Osteoblast (primary cell): Measurements from ENCODE around the gene MEIS1. TPM values are rescaled to one million over a fixed set of nuclear protein-coding genes. Genes with fewer than 3 reads are reported as not detected.

Experiments
- DNase-seq: peaks from one replicate; pipeline ENCODE4 v3.0.0; 2011; ENCODE audit warnings: low spot score, mixed read lengths; ENCODE audit not compliant: insufficient read length; ENCODE audit errors: missing footprints
- H2AFZ ChIP-seq: 2 replicates; pipeline ENCODE4 v1.6.0; 2011; ENCODE audit warnings: mild to moderate bottlenecking, low read length
- H3K27ac ChIP-seq: 2 replicates; pipeline ENCODE4 v1.5.1; 2011; ENCODE audit warnings: mild to moderate bottlenecking, low read depth, low read length, moderate library complexity
- H3K27me3 ChIP-seq: 2 replicates; pipeline ENCODE4 v1.6.0; 2012; ENCODE audit warnings: mild to moderate bottlenecking, control low read depth, inconsistent platforms, low read length, moderate library complexity; ENCODE audit not compliant: insufficient read depth
- H3K36me3 ChIP-seq: 2 replicates; pipeline ENCODE4 v1.5.1; 2011; ENCODE audit warnings: mild to moderate bottlenecking, low read length, control low read depth, moderate library complexity; ENCODE audit not compliant: insufficient read depth
- H3K4me1 ChIP-seq: 2 replicates; pipeline ENCODE4 v1.5.1; 2011; ENCODE audit warnings: mild to moderate bottlenecking, low read length, control low read depth, moderate library complexity; ENCODE audit not compliant: insufficient read depth
- H3K4me2 ChIP-seq: 2 replicates; pipeline ENCODE4 v1.6.0; 2011; ENCODE audit warnings: mild to moderate bottlenecking, low read length; ENCODE audit not compliant: insufficient read depth
- H3K4me3 ChIP-seq: fragments of 200-600 bp; sonication (generic); 3 replicates; pipeline ENCODE4 v1.5.1; 2012; ENCODE audit warnings: mild to moderate bottlenecking, low read length, inconsistent platforms; ENCODE audit not compliant: insufficient read depth
- H3K79me2 ChIP-seq: 2 replicates; pipeline ENCODE4 v1.6.0; 2012; ENCODE audit warnings: mild to moderate bottlenecking, low read length, control low read depth, inconsistent platforms; ENCODE audit not compliant: insufficient read depth
- H3K9me3 ChIP-seq: 2 replicates; pipeline ENCODE4 v1.5.1; 2011; ENCODE audit warnings: low read depth, low read length, control low read depth
- H4K20me1 ChIP-seq: 2 replicates; pipeline ENCODE4 v1.6.0; 2012; ENCODE audit warnings: mild to moderate bottlenecking, low read length, control low read depth; ENCODE audit not compliant: insufficient read depth
- total RNA-seq: library from RNA; depleted of rRNA; stranded (reverse); fragments of >200 nt; gene quantifications from 2 replicates; pipeline ENCODE4 v1.2.3, GENCODE V29; 2012
- TF ChIP-seq, protein P1 (sequence below): IDR thresholded peaks from 2 replicates; pipeline ENCODE4 v1.5.1; 2011; ENCODE audit warnings: mild to moderate bottlenecking, low read depth, low read length, moderate library complexity; ENCODE audit errors: extremely low read depth

MEIS1 gene
- total RNA-seq, 1 donor = 11.9 TPM

DNA sequence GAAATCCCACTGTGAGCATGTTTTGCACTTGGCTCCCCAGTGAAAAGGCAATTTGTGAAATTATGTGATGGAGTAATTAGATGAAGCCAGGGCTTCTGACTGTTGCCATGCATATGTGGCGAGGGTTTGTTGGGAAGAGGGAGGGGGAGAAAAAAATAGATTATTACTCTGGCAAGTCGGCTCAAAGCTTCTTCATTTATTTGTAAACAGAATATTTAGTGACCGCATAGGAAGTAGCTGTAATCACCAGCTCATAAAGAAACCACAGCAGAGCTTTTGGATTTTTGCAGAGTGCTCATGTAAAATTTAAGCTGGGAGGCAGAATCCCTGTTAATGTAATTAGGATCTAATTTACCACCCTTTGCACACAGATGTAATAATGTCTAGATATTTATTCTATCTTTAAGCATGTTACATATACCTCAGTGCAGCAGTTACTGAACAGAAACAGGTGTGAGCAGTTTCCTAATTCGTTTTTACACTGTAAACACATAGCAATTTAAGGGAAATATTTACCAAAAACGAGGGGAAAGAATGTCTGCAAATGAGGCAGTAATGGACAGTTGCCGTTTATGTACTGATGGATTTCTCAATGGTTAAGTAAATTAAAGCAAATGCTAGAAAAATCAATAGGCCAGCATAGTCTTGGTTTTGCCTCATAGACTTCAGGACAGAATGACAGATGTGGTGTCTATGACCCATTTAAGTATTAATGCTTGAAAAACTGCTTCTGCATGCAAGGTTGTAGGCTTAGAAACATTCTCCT lies 87.9 kb downstream of the MEIS1 start:
- Histone ChIP-seq H3K9me3 (no peaks in the 10 kb centered on the region), H3K36me3 (no peaks in the 10 kb centered on the region), H2AFZ (no peak overlapping the region), H3K27me3 (no peaks in the 10 kb centered on the region), H3K4me1 (no peaks in the 10 kb centered on the region), H4K20me1 (no peaks in the 10 kb centered on the region), H3K4me2 (no peak overlapping the region), H3K4me3 (no peak overlapping the region), H3K27ac (no peak overlapping the region), H3K79me2 (no peaks in the 10 kb centered on the region)
- TF ChIP-seq, protein P1, sequence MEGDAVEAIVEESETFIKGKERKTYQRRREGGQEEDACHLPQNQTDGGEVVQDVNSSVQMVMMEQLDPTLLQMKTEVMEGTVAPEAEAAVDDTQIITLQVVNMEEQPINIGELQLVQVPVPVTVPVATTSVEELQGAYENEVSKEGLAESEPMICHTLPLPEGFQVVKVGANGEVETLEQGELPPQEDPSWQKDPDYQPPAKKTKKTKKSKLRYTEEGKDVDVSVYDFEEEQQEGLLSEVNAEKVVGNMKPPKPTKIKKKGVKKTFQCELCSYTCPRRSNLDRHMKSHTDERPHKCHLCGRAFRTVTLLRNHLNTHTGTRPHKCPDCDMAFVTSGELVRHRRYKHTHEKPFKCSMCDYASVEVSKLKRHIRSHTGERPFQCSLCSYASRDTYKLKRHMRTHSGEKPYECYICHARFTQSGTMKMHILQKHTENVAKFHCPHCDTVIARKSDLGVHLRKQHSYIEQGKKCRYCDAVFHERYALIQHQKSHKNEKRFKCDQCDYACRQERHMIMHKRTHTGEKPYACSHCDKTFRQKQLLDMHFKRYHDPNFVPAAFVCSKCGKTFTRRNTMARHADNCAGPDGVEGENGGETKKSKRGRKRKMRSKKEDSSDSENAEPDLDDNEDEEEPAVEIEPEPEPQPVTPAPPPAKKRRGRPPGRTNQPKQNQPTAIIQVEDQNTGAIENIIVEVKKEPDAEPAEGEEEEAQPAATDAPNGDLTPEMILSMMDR = no peak
- DNase-seq = no peak

DNA sequence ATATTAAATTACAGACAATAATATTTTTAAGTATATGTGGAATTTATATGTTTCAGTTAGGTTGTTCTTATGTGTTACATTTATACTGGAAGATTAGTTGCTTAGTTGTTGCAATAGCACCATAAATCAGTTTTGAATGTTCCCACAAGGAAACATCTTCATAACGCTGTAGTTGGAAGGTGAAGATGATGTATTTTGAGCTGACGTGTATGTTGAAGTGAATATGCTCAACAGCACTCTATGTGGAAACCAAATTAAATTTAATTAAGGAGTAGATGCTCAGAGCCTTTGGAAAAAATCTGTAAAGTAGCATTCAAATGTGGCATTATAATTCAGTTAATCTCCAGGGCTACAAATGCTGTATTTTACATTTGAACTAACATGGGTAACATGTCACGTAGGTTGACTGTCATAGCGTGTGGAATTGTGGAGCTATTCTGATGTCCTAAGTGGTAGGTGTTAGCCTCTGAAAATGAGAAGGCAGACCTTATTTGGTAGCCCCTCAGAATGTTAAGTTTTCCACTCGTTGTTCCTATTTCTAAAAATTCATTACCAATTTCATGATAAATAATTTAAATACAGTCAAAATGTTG lies 88.5 kb downstream of the MEIS1 start:
- Histone ChIP-seq H4K20me1 (no peaks in the 10 kb centered on the region), H3K9me3 (no peaks in the 10 kb centered on the region), H3K4me1 (no peaks in the 10 kb centered on the region), H3K27me3 (no peaks in the 10 kb centered on the region), H3K4me2 (no peak overlapping the region), H3K36me3 (no peaks in the 10 kb centered on the region), H3K79me2 (no peaks in the 10 kb centered on the region), H3K4me3 (no peak overlapping the region), H3K27ac (no peak overlapping the region), H2AFZ (no peak overlapping the region)
- DNase-seq = no peak
- TF ChIP-seq, protein P1 = no peak

DNA sequence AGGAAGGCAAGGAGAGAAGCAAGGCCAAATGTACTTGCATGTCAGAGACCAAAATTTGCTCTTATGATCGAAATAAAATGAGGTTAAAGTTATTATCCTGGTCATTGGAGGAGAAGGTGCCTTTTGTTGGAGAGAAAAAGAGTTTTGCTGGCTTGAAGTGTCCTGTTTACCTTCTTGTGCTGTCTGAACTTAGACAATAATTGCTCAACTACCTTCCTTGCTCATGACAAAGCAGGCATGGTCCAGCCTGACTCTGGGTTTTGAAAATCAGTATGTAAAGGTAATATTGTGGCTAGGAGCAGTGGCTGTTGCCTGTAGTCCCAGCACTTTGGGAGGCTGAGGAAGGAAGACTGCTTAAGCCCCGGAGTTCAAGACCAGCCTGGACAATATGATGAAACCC lies 89.1 kb downstream of the MEIS1 start:
- Histone ChIP-seq H2AFZ (no peak overlapping the region), H3K36me3 (no peaks in the 10 kb centered on the region), H3K9me3 (no peaks in the 10 kb centered on the region), H3K4me2 (no peak overlapping the region), H3K4me3 (no peak overlapping the region), H3K27me3 (no peaks in the 10 kb centered on the region), H4K20me1 (no peaks in the 10 kb centered on the region), H3K27ac (no peak overlapping the region), H3K4me1 (no peaks in the 10 kb centered on the region), H3K79me2 (no peaks in the 10 kb centered on the region)
- TF ChIP-seq, protein P1 = no peak
- no peak for DNase-seq

DNA sequence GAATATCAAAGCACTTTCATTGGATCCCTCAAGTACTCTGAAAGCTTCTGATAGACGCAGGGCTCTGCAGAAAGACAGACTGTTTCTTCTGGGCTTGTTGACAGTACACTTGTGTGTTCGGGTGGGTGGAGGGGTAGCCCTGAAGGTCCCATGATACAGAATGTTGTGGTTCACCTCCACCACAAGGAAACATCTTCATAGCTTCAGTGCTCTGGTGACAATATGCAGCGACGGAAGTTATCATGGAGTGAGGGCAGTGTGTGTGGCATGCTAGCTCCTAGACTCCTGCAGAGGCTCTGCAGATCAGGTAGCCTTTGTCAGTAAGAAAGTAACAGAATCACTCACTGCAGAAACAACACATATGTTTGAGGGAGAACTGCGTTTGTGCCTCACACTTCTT lies 90.7 kb downstream of the MEIS1 start:
- no peaks in the 10 kb centered on the region for H3K4me1 ChIP-seq
- no peak overlapping the region for H3K27ac ChIP-seq

More for the DNA sequence above, 90.7 kb downstream of the MEIS1 start:
- H3K36me3 ChIP-seq = no peaks in the 10 kb centered on the region
- no peak for DNase-seq
- H3K27me3 ChIP-seq = no peaks in the 10 kb centered on the region
- H3K4me3 ChIP-seq = no peak overlapping the region
- TF ChIP-seq, protein P1 = no peak
- no peaks in the 10 kb centered on the region for H3K9me3 ChIP-seq
- H2AFZ ChIP-seq = no peak overlapping the region
- no peaks in the 10 kb centered on the region for H4K20me1 ChIP-seq
- no peaks in the 10 kb centered on the region for H3K79me2 ChIP-seq
- H3K4me2 ChIP-seq = no peak overlapping the region
